Progenitor cell of endocrine pancreas (in vitro differentiated cells): ENCODE data around the gene SRSF10. TPM values are rescaled to one million over a fixed set of nuclear protein-coding genes. Genes with fewer than 3 reads are reported as not detected.
"Not testable (repeated sequence)": the region's sequence is repeated elsewhere in the genome, so short reads cannot be mapped to it uniquely, and the experiment has no call there.

Experiments
- DNase-seq: peaks from one replicate; pipeline ENCODE4 v3.0.0; 2021; ENCODE audit warnings: low spot score; ENCODE audit not compliant: unreplicated experiment
- H3K27ac Mint-ChIP-seq: 2 replicates; pipeline ENCODE4 v1.8.0; 2021; ENCODE audit warnings: mild to moderate bottlenecking, moderate library complexity, mixed read lengths
- H3K27me3 Mint-ChIP-seq: 2 replicates; pipeline ENCODE4 v1.8.0; 2021; ENCODE audit warnings: mixed read lengths
- H3K36me3 Mint-ChIP-seq: 2 replicates; pipeline ENCODE4 v1.8.0; 2022; ENCODE audit warnings: mixed read lengths; ENCODE audit not compliant: insufficient read depth
- H3K4me1 Mint-ChIP-seq: 2 replicates; pipeline ENCODE4 v1.8.0; 2021; ENCODE audit warnings: low read depth, mixed read lengths
- H3K4me3 Mint-ChIP-seq: 2 replicates; pipeline ENCODE4 v1.8.0; 2021; ENCODE audit warnings: low read depth, mild to moderate bottlenecking, moderate library complexity, mixed read lengths
- H3K9me3 Mint-ChIP-seq: 2 replicates; pipeline ENCODE4 v1.8.0; 2021; ENCODE audit warnings: low read depth, mixed read lengths
- CTCF ChIP-seq: fragments of 200-600 bp; sonication (generic); IDR thresholded peaks from one replicate; pipeline ENCODE4 v1.5.0; 2021; ENCODE audit warnings: antibody characterized with exemption, mild to moderate bottlenecking; ENCODE audit not compliant: unreplicated experiment
- total RNA-seq: library from RNA; stranded (reverse); gene quantifications from 2 replicates; pipeline ENCODE4 v1.2.1, GENCODE V29; 2021

Gene SRSF10
- total RNA-seq, 1 donor from 2014 or later: 215 TPM

GRCh38 chr1:23959461-23960290 is 20.5 kb downstream of the SRSF10 start, which contains the start of gene PNRC2:
Gene PNRC2 (plus strand): TSS chr1:23959828. CDS start chr1:23961458, 1,630 bp downstream.
- Mint-ChIP-seq H3K9me3 (no peaks in the 10 kb centered on the region), H3K4me1 (peaks cover 39% of the 10 kb centered on the region), H3K4me3 (peak within 1 kb of the TSS; percentile 100), H3K36me3 (peaks cover 14% of the 10 kb centered on the region), H3K27ac (peak within 1 kb of the TSS; percentile 100), H3K27me3 (no peaks in the 10 kb centered on the region)
- TF ChIP-seq CTCF: no peak
- DNase-seq: peak; percentile 94

- no peak for TF ChIP-seq CTCF
- DNase-seq: peak; percentile 65
- H3K4me1 Mint-ChIP-seq: peaks cover 39% of the 10 kb centered on the region
- peaks cover 14% of the 10 kb centered on the region for H3K36me3 Mint-ChIP-seq
- no peaks in the 10 kb centered on the region for H3K27me3 Mint-ChIP-seq
- H3K4me3 Mint-ChIP-seq: peak overlapping the region; percentile 100
- H3K9me3 Mint-ChIP-seq: no peaks in the 10 kb centered on the region
- peak overlapping the region; percentile 100 for H3K27ac Mint-ChIP-seq
Measured at GRCh38 chr1:23958810-23959460, 21.2 kb downstream of the SRSF10 start.

GRCh38 chr1:23958040-23958809 is 21.9 kb downstream of the SRSF10 start:
- H3K27me3 Mint-ChIP-seq, DNase-seq, H3K9me3 Mint-ChIP-seq: not testable (repeated sequence)
- Mint-ChIP-seq H3K27ac (peak overlapping the region; percentile 100), H3K4me3 (peak overlapping the region; percentile 100), H3K36me3 (peaks cover 14% of the 10 kb centered on the region), H3K4me1 (peaks cover 40% of the 10 kb centered on the region)

- peaks cover 13% of the 10 kb centered on the region for H3K36me3 Mint-ChIP-seq
- H3K4me3 Mint-ChIP-seq: peak overlapping the region; percentile 55
- H3K9me3 Mint-ChIP-seq: no peaks in the 10 kb centered on the region
- H3K27me3 Mint-ChIP-seq: no peaks in the 10 kb centered on the region
- H3K27ac Mint-ChIP-seq: peak overlapping the region; percentile 91
- peaks cover 40% of the 10 kb centered on the region for H3K4me1 Mint-ChIP-seq
- TF ChIP-seq CTCF: no peak
- no peak for DNase-seq
Measured at GRCh38 chr1:23957096-23957495, 23.0 kb downstream of the SRSF10 start.

GRCh38 chr1:23953020-23953419 is 27.1 kb downstream of the SRSF10 start:
- H3K27me3 Mint-ChIP-seq: no peaks in the 10 kb centered on the region
- no peaks in the 10 kb centered on the region for H3K36me3 Mint-ChIP-seq
- H3K9me3 Mint-ChIP-seq: no peaks in the 10 kb centered on the region

More at GRCh38 chr1:23953020-23953419, 27.1 kb downstream of the SRSF10 start:
- H3K4me3 Mint-ChIP-seq: no peak overlapping the region
- peaks cover 27% of the 10 kb centered on the region for H3K4me1 Mint-ChIP-seq
- no peak for TF ChIP-seq CTCF
- no peak for DNase-seq
- H3K27ac Mint-ChIP-seq: no peak overlapping the region
